HEK293 (cell line): ENCODE measurements around the gene SCRN1.

Experiments
- CTCF ChIA-PET: fragments of 350-600 bp; formaldehyde crosslinking; extraction: SDS; loops from one replicate; lab custom pipeline; 2021; ENCODE audit warnings: antibody characterized with exemption; lab: Yijun Ruan, JAX
- POLR2A ChIA-PET: fragments of 300-600 bp; formaldehyde crosslinking; extraction: SDS; loops from one replicate; lab custom pipeline; 2020; ENCODE audit warnings: antibody characterized with exemption, inconsistent platforms; lab: Yijun Ruan, JAX
- H3K27ac ChIP-seq: fragments of 200-500 bp; sonication (Bioruptor generic); 2 replicates; pipeline ENCODE4 v1.5.1; 2014; ENCODE audit warnings: low read depth, low read length, control low read depth, inconsistent platforms; ENCODE audit errors: extremely low read depth
- H3K36me3 ChIP-seq, 2 experiments: fragments of 200-500 bp in 1 of 2; sonication (Bioruptor generic) in 1 of 2; 1 replicate in 1 of 2; 2 replicates in 1 of 2; pipeline ENCODE4 v1.5.1; 2014 to 2017; ENCODE audit warnings: inconsistent platforms in 2 of 2, low read length in 2 of 2; ENCODE audit not compliant: control insufficient read depth in 2 of 2, insufficient read depth in 1 of 2
- H3K4me1 ChIP-seq: fragments of 200-500 bp; sonication (Bioruptor generic); 2 replicates; pipeline ENCODE4 v1.5.1; 2014; ENCODE audit warnings: mild to moderate bottlenecking, low read length, inconsistent platforms; ENCODE audit not compliant: control insufficient read depth, insufficient read depth
- H3K4me3 ChIP-seq: 2 replicates; pipeline ENCODE4 v1.5.1; 2011; ENCODE audit warnings: low read depth, mild to moderate bottlenecking, control low read depth, low read length, moderate library complexity
- H3K9me3 ChIP-seq: fragments of 200-500 bp; sonication (Bioruptor generic); 2 replicates; pipeline ENCODE4 v1.5.1; 2014; ENCODE audit warnings: low read depth, low read length, inconsistent platforms; ENCODE audit not compliant: control insufficient read depth, insufficient read depth
- GFI1B ChIP-seq: fragments of 450-650 bp; formaldehyde crosslinking; IDR thresholded peaks from 2 replicates; pipeline ENCODE4 v1.5.1; 2016; ENCODE audit warnings: missing biosample characterization, missing genetic modification characterization
- GLIS2 ChIP-seq: fragments of 450-650 bp; formaldehyde crosslinking; IDR thresholded peaks from 2 replicates; pipeline ENCODE4 v1.5.1; 2016; ENCODE audit warnings: missing biosample characterization, missing genetic modification characterization
- KLF1 ChIP-seq: fragments of 450-650 bp; formaldehyde crosslinking; IDR thresholded peaks from 2 replicates; pipeline ENCODE4 v1.5.1; 2016; ENCODE audit warnings: missing biosample characterization, missing genetic modification characterization
- KLF8 ChIP-seq: fragments of 450-650 bp; formaldehyde crosslinking; IDR thresholded peaks from 2 replicates; pipeline ENCODE4 v1.5.1; 2016; ENCODE audit warnings: missing biosample characterization, missing genetic modification characterization
- PATZ1 ChIP-seq: fragments of 450-650 bp; formaldehyde crosslinking; IDR thresholded peaks from 2 replicates; pipeline ENCODE4 v1.5.1; 2016; ENCODE audit warnings: missing biosample characterization, missing genetic modification characterization
- PRDM6 ChIP-seq: fragments of 450-650 bp; formaldehyde crosslinking; IDR thresholded peaks from 2 replicates; pipeline ENCODE4 v1.5.1; 2017; ENCODE audit warnings: missing biosample characterization, missing genetic modification characterization
- REPIN1 ChIP-seq: fragments of 450-650 bp; formaldehyde crosslinking; IDR thresholded peaks from 2 replicates; pipeline ENCODE4 v1.5.1; 2017; ENCODE audit warnings: missing biosample characterization, missing genetic modification characterization, low read depth
- TCF7L2 ChIP-seq: IDR thresholded peaks from 2 replicates; pipeline ENCODE4 v1.6.1; 2011; ENCODE audit warnings: low read depth, mild to moderate bottlenecking, inconsistent platforms, low read length, moderate library complexity, borderline replicate concordance
- ZNF18 ChIP-seq: fragments of 450-650 bp; formaldehyde crosslinking; IDR thresholded peaks from 2 replicates; pipeline ENCODE4 v1.5.1; 2016; ENCODE audit warnings: missing biosample characterization, missing genetic modification characterization
- ZNF184 ChIP-seq: fragments of 450-650 bp; IDR thresholded peaks from 2 replicates; pipeline ENCODE4 v1.5.1; 2018; ENCODE audit warnings: missing biosample characterization, mild to moderate bottlenecking, missing genetic modification characterization
- ZNF24 ChIP-seq: fragments of 450-650 bp; formaldehyde crosslinking; IDR thresholded peaks from 2 replicates; pipeline ENCODE4 v1.5.1; 2016; ENCODE audit warnings: missing biosample characterization, missing genetic modification characterization
- ZNF488 ChIP-seq: fragments of 450-650 bp; formaldehyde crosslinking; IDR thresholded peaks from 2 replicates; pipeline ENCODE4 v1.5.1; 2016; ENCODE audit warnings: missing biosample characterization, missing genetic modification characterization
- ZNF521 ChIP-seq: fragments of 450-650 bp; formaldehyde crosslinking; IDR thresholded peaks from 2 replicates; pipeline ENCODE4 v1.5.1; 2017; ENCODE audit warnings: missing biosample characterization, mild to moderate bottlenecking, missing genetic modification characterization
- ZNF561 ChIP-seq: fragments of 450-650 bp; IDR thresholded peaks from 2 replicates; pipeline ENCODE4 v1.5.1; 2018; ENCODE audit warnings: missing biosample characterization, missing genetic modification characterization, borderline replicate concordance
- ZNF610 ChIP-seq: fragments of 450-650 bp; formaldehyde crosslinking; IDR thresholded peaks from 2 replicates; pipeline ENCODE4 v1.5.1; 2016; ENCODE audit warnings: missing biosample characterization, missing genetic modification characterization, borderline replicate concordance
- ZNF670 ChIP-seq: fragments of 450-650 bp; formaldehyde crosslinking; IDR thresholded peaks from 2 replicates; pipeline ENCODE4 v1.5.1; 2016; ENCODE audit warnings: missing biosample characterization, missing genetic modification characterization, low read depth
- ZNF692 ChIP-seq: fragments of 450-650 bp; formaldehyde crosslinking; IDR thresholded peaks from 2 replicates; pipeline ENCODE4 v1.5.1; 2016; ENCODE audit warnings: missing biosample characterization, missing genetic modification characterization
- ZNF747 ChIP-seq: fragments of 450-650 bp; formaldehyde crosslinking; IDR thresholded peaks from 2 replicates; pipeline ENCODE4 v1.5.1; 2016; ENCODE audit warnings: missing biosample characterization, missing genetic modification characterization
- ZNF777 ChIP-seq: fragments of 450-650 bp; formaldehyde crosslinking; IDR thresholded peaks from 2 replicates; pipeline ENCODE4 v1.5.1; 2017; ENCODE audit warnings: missing biosample characterization, missing genetic modification characterization, borderline replicate concordance
- ZNF792 ChIP-seq: fragments of 450-650 bp; formaldehyde crosslinking; IDR thresholded peaks from 2 replicates; pipeline ENCODE4 v1.5.1; 2016; ENCODE audit warnings: missing biosample characterization, missing genetic modification characterization
- ZSCAN16 ChIP-seq: fragments of 450-650 bp; formaldehyde crosslinking; IDR thresholded peaks from 2 replicates; pipeline ENCODE4 v1.5.1; 2016; ENCODE audit warnings: missing biosample characterization, missing genetic modification characterization
- ZSCAN23 ChIP-seq: fragments of 450-650 bp; formaldehyde crosslinking; IDR thresholded peaks from 2 replicates; pipeline ENCODE4 v1.5.1; 2016; ENCODE audit warnings: missing biosample characterization, missing genetic modification characterization
- TF ChIP-seq, protein P1 (sequence below): sonication (generic); formaldehyde crosslinking; IDR thresholded peaks from 2 replicates; pipeline ENCODE4 v1.8.1; 2022; ENCODE audit warnings: mild to moderate bottlenecking, moderate library complexity, missing genetic modification reagents
- TF ChIP-seq, protein P2 (sequence below): fragments of 450-650 bp; formaldehyde crosslinking; IDR thresholded peaks from 2 replicates; pipeline ENCODE4 v1.5.1; 2016; ENCODE audit warnings: missing biosample characterization, missing genetic modification characterization

SCRN1 gene

DNA sequence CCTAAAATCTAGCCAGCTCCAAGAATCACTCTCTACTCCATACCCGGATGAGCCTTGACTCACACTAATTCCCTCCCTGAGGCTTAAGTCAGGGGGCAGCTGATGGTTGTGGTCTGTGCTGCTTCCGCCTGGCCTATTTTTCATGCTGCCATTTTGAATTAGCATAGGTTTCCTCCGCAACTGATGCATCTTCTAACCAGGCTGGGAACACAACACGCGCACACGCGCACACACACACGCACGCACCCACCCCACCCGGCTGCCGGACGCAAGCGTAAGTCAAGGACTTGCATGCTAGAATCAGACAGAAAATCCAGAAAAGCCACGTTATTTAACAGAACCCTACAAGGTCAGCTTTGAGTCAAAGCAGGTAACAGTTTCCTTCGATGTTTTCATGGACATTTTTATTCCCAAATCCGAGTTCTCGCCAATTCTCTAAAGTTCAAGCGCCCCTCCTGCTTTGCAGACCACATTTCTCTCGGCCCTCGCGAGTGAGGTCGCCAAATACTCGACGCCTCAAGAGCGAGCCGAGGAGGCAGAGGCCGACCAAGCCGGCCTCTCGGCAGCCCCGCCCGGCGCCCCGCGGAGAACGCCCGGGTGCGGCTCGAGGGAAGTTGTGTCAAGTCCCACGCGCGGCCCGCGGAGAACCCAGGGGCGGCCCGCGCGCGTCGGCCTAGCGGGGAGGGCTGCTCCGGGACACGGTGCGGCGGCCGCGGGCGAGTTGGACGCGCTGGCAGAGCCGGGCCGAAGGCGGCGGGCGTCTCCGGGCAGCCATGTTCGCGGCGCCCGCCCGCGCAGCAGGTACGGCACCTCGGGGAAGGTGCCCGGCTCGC, 961 bp downstream of the SCRN1 start (continued):
- no peak for TF ChIP-seq ZNF692
- TF ChIP-seq, protein P1, sequence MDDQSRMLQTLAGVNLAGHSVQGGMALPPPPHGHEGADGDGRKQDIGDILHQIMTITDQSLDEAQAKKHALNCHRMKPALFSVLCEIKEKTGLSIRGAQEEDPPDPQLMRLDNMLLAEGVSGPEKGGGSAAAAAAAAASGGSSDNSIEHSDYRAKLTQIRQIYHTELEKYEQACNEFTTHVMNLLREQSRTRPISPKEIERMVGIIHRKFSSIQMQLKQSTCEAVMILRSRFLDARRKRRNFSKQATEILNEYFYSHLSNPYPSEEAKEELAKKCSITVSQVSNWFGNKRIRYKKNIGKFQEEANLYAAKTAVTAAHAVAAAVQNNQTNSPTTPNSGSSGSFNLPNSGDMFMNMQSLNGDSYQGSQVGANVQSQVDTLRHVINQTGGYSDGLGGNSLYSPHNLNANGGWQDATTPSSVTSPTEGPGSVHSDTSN: peak; percentile 2; the same call in 1 of the 2 replicates
- no peak for TF ChIP-seq ZNF792 (tag by site-specific recombination)
- TF ChIP-seq ZNF18 (tag by site-specific recombination): peak; percentile 58; the same call in 1 of the 2 replicates
- TF ChIP-seq ZNF521 (tag by site-specific recombination): no peak
- TF ChIP-seq ZSCAN23 (tag by site-specific recombination): no peak
- TF ChIP-seq KLF1 (tag by site-specific recombination): peak; percentile 35; the same call in 1 of the 2 replicates
- TF ChIP-seq ZNF747: no peak
- TF ChIP-seq PRDM6: no peak
- TF ChIP-seq ZNF610 (tag by site-specific recombination): no peak
- no peak for TF ChIP-seq ZNF670
- no peak for TF ChIP-seq ZNF488 (tag by site-specific recombination)
- TF ChIP-seq ZNF777 (tag by site-specific recombination): no peak
- TF ChIP-seq ZSCAN16 (tag by site-specific recombination): no peak
- 0 out of 2 replicates have a peak, but pooled peaks have one; percentile 24 for TF ChIP-seq PATZ1 (tag by site-specific recombination)

DNA sequence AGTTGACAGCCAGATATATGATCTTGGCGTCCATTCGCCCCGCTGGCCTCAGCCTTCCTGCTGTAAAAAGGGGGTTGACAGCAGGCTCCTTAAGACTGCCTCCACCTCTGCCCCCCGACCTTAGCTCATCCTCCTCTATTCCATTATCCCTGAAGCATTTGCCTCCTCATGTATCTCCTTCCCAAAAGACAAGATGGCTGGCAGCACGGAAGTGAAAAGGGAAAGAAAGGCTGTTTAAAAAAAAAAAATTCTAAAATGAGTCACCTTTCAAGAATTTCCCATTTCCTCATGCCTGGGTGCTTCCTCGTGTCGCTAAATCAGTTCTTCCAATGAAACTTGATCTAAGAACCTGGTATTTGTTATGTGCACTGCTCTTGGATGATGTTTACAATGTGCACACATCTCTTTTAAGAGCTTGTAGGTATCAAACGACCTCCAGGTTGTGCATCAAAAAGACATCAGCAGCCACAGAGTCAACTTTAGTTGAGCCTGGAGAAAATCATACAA, 1.7 kb downstream of the SCRN1 start:
- peaks cover 0 to 6% of the 10 kb centered on the region in 2 experiments; a peak in 1 of 3 replicates for H3K36me3 ChIP-seq
- CTCF ChIA-PET: interaction anchor here (0.6 to 1.2 kb wide), 3 partner anchors 11 to 240 kb away, joined by 3 to 4 read pairs (median 3); no protein-coding TSS in a partner anchor
- peak overlapping the region; percentile 89 for H3K27ac ChIP-seq
- POLR2A ChIA-PET: interaction anchor here (0.5 to 1.6 kb wide), 5 partner anchors 11 to 651 kb away, joined by 3 to 12 read pairs (median 4); partner anchors contain the start of genes FKBP14 and PLEKHA8
- H3K9me3 ChIP-seq: no peaks in the 10 kb centered on the region
- peak overlapping the region; percentile 68 for H3K4me3 ChIP-seq
- H3K4me1 ChIP-seq: peaks cover 5% of the 10 kb centered on the region
- no peak for TF ChIP-seq GLIS2 (tag by site-specific recombination)
- peak; percentile 63; the same call in 1 of the 2 replicates for TF ChIP-seq GFI1B
- TF ChIP-seq TCF7L2: peak; percentile 65
- TF ChIP-seq ZNF184 (tag by site-specific recombination): peak; percentile 9; the same call in 1 of the 2 replicates
- TF ChIP-seq ZNF670: no peak
- TF ChIP-seq, protein P2, sequence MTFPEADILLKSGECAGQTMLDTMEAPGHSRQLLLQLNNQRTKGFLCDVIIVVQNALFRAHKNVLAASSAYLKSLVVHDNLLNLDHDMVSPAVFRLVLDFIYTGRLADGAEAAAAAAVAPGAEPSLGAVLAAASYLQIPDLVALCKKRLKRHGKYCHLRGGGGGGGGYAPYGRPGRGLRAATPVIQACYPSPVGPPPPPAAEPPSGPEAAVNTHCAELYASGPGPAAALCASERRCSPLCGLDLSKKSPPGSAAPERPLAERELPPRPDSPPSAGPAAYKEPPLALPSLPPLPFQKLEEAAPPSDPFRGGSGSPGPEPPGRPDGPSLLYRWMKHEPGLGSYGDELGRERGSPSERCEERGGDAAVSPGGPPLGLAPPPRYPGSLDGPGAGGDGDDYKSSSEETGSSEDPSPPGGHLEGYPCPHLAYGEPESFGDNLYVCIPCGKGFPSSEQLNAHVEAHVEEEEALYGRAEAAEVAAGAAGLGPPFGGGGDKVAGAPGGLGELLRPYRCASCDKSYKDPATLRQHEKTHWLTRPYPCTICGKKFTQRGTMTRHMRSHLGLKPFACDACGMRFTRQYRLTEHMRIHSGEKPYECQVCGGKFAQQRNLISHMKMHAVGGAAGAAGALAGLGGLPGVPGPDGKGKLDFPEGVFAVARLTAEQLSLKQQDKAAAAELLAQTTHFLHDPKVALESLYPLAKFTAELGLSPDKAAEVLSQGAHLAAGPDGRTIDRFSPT: peak; percentile 40; the same call in 1 of the 2 replicates
- no peak for TF ChIP-seq REPIN1
- 0 out of 2 replicates have a peak, but pooled peaks have one; percentile 18 for TF ChIP-seq ZNF561 (tag by site-specific recombination)
- peak; percentile 87 for TF ChIP-seq ZNF24 (tag by site-specific recombination)
- TF ChIP-seq KLF8: 0 out of 2 replicates have a peak, but pooled peaks have one; percentile 34
